ENCODE measurements around the gene MS4A5.
A peak's percentile ranks its signal among the peaks of the same experiment; 100 is the strongest.

MS4A5 gene

DNA sequence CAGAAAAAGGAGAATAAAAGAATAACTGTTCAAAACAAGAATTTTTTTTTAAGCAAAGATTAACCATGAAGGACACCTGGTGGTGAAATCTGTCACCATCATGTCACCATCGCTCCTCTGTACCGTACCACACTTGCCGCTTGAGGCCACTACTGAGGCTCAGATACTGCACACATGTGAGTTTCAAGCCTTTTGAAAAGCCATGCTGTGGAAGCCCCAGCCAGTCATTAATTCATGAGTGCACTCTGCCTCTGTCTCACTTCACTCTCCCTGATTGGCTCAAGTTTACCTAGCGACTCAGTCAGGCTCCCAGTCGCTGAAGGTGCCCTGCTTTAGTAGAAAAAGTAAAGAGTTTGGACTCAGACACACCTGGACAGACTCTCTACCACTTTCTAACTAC lies 56.6 kb downstream of the MS4A5 start:
- DNase-seq = peak; percentile 9

DNA sequence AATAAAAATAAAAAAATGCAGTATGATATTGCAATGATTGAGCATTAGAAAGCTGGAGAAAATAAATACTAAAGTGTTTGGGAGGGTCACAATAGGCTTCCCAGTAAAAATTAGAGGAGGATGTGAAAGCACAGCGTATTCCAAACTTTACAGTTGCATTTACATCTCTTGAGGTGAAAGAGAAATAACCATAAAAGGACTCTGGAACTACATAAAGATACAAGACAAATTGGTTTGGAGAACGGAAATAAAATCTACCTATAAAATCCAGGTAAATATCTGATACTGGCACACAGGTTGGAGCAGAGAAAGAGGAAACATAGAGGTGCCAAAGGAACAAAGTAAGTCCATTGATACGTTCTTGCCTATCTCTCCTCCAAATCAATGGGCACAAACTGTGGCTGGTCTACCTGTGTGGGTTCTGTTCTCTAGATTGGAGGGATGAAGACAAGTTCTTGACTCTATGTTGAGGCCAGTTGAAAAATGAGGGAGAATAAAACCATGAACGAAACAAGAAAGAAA lies 63.2 kb downstream of the MS4A5 start, which contains the start of gene MS4A12:
Gene MS4A12 (plus strand): TSS at position 291 of the 522 bp plus-strand sequence. CDS start 4,541 bp downstream, outside the sequence.
- no peak for DNase-seq

DNA sequence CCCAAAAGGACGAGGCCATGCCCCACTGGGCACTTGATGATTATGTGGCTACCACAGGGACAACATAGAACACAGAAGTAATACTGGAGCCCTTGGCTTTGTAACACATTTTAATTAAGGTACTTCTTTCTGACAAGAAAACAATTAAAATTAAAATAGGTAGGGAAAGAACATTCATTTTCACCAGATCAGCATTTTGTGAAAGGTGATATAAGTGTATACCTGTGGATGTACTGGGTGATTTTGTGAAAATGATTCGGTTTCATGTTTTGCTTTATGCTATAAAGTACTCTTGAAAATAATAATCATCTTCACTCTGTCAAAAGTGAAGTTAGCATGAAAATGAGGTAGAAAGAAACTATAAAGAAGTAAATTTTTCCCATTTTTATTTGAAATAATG lies 64.1 kb downstream of the MS4A5 start:
- DNase-seq = no peak

Data from NCI-H1105 treated with DMSO at 0.1 percent for 48 hours (cell line).